ENCODE results near the gene AFF3.

DNA sequence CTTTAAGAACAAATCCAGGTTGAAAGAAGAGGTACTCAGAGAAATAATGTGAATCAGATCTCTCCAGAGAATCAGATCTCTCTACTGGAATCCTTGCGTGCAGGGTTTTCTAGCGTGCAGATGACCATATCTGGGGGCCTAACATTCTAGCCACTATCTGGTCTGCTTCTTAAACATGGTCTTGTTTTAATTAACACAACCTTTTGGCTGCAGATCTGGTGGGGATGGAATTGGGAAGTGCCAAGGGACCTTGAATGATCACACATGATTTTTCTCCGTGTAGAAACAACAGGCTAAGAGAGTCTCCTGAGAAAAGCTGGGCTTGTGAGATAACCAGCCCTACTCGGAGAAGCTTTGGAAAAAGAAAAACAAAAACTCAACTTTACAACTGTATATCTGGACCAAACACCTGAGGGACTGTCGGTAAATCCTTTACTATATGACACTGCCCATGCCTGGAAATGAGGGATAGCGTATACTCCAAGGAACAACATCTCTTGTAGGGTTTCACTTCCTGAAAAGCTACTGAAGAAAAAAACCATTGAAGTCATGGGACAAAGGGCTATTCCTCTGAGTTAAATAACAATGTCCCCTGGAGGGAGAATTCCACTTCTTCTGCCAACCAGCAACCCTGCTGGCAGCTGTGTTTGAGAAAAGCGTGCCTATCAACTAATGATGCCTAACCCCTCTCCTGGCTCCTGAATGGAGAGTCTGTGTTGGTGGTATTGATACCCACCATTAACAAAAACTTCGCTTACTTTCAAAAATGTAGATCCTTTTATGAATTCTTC lies 481.6 kb downstream of the AFF3 start:
- TF ChIP-seq EZH2 (IDR thresholded peaks at IDR 0.05; ENCODE audit: low read length), result no peak
- TF ChIP-seq, protein P1, sequence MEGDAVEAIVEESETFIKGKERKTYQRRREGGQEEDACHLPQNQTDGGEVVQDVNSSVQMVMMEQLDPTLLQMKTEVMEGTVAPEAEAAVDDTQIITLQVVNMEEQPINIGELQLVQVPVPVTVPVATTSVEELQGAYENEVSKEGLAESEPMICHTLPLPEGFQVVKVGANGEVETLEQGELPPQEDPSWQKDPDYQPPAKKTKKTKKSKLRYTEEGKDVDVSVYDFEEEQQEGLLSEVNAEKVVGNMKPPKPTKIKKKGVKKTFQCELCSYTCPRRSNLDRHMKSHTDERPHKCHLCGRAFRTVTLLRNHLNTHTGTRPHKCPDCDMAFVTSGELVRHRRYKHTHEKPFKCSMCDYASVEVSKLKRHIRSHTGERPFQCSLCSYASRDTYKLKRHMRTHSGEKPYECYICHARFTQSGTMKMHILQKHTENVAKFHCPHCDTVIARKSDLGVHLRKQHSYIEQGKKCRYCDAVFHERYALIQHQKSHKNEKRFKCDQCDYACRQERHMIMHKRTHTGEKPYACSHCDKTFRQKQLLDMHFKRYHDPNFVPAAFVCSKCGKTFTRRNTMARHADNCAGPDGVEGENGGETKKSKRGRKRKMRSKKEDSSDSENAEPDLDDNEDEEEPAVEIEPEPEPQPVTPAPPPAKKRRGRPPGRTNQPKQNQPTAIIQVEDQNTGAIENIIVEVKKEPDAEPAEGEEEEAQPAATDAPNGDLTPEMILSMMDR (optimal IDR thresholded peaks at IDR 0.05 in 1 of 3, IDR thresholded peaks at IDR 0.05 in 1 of 3, conservative IDR thresholded peaks at IDR 0.05 in 1 of 3; ENCODE audit: extremely low read depth in 1 of 3, insufficient read depth in 2 of 3, low read length in 3 of 3), result no peak

All from keratinocyte (primary cell).